Lower leg skin (tissue), 3 donors: ENCODE data around the gene PCYT2.

Experiments used
- POLR2A ChIP-seq, 2 donors: fragments of 450-650 bp; IDR thresholded peaks; one replicate each; pipeline ENCODE4 v1.6.1; 2016 to 2017; ENCODE audit warnings: antibody characterized with exemption in 2 of 2, mild to moderate bottlenecking in 1 of 2, moderate library complexity in 1 of 2
- TF ChIP-seq, protein P1 (sequence below), 3 donors: fragments of 450-650 bp; IDR thresholded peaks; one replicate each; pipeline ENCODE4 v1.5.1; 2016; ENCODE audit warnings: antibody characterized with exemption in 3 of 3, mild to moderate bottlenecking in 3 of 3, moderate library complexity in 2 of 3

DNA sequence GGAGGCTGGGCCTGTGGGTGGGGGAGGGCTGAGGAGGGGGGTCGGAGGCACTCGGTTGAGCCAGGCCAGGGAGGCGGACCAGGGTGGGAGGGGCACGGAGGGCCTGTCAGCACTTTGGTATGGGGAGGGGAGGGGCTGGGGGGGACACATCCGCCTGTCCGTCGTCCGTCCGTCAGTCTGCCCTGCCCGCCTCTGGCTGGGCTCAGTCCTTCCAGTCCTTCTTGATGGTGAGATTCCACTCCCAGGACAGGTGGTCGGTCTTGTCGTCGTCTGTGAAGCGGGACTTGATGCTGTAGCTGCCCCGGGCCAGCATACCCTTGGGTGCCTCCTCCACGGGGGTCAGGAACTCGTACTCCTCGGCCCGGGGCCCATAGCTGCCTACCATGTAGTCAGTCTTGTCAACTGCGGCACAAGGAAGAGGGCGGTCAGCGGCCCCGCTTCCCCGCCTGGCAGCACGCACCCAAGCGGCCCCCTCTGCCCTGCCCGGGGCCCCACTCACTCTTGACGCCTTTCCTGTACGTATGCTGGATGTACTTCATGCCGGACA is 42.5 kb downstream of the PCYT2 start:
- TF ChIP-seq, protein P1, sequence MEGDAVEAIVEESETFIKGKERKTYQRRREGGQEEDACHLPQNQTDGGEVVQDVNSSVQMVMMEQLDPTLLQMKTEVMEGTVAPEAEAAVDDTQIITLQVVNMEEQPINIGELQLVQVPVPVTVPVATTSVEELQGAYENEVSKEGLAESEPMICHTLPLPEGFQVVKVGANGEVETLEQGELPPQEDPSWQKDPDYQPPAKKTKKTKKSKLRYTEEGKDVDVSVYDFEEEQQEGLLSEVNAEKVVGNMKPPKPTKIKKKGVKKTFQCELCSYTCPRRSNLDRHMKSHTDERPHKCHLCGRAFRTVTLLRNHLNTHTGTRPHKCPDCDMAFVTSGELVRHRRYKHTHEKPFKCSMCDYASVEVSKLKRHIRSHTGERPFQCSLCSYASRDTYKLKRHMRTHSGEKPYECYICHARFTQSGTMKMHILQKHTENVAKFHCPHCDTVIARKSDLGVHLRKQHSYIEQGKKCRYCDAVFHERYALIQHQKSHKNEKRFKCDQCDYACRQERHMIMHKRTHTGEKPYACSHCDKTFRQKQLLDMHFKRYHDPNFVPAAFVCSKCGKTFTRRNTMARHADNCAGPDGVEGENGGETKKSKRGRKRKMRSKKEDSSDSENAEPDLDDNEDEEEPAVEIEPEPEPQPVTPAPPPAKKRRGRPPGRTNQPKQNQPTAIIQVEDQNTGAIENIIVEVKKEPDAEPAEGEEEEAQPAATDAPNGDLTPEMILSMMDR (IDR thresholded peaks at IDR 0.05), result no peak
- no peak for TF ChIP-seq POLR2A (IDR thresholded peaks at IDR 0.05)
